ENCODE data around the gene ZNF408. TPM values are rescaled to one million over a fixed set of nuclear protein-coding genes. Genes with fewer than 3 reads are reported as not detected.
A peak's percentile ranks its signal among the peaks of the same experiment; 100 is the strongest.
"Not testable (repeated sequence)": the region's sequence is repeated elsewhere in the genome, so short reads cannot be mapped to it uniquely, and the experiment has no call there.

ZNF408 gene
- 10.0 TPM for polyA plus RNA-seq (2013, experiment 1 of 2; ENCODE audit: insufficient read length)
- 9.0 TPM for polyA plus RNA-seq (2013, experiment 2 of 2; ENCODE audit: insufficient read length)

GRCh38 chr11:46700241-46701077 lies at the start of gene ZNF408, which contains the start of gene ARHGAP1:
Gene ZNF408, plus strand, starts transcription at chr11:46701031. Its CDS starts 17 bp downstream, at chr11:46701048.
Gene ARHGAP1, minus strand, starts transcription at chr11:46700619. Its CDS starts 4,512 bp downstream, at chr11:46696107.
- peak; percentile 99 for DNase-seq

GRCh38 chr11:46655631-46656030 lies 45.2 kb upstream of the ZNF408 start:
- no peak for DNase-seq

DNA sequence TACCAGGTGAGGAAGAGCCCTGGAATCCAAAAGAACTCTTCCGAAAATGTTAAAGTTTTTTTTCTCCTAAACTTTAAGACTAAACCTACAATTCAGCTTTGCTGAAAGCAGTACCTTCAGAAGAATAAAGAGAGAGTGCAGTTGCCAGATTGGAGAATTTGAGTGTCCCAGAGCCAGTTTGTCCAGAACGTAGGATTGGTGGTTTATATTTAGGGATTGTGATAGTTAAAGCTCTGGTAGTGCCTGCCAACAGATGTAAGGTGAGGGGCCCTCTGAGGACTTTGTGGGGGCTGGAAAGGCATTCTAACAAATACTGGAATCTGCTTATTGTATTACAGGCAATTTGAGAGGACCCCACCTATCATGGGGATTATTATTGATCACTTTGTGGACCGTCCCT lies 43.6 kb upstream of the ZNF408 start:
- DNase-seq, result no peak

DNA sequence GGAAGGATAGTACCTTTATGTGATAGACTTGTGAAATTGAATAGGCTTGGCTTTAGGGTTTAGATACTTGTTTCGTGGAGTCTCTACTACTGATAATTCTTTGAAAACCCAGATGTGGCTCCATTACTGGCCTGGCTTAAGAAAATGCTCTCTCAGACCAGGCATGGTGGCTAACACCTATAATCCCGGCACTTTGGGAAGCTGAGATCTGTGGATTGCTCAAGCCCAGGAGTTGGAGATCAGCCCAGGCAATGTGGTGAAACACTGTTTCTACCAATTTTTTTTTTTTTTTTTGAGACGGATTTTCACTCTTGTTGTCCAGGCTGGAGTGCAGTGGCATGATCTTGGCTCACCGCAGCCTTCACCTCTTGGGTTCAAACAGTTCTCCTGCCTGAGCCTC lies 42.6 kb upstream of the ZNF408 start:
- no peak for DNase-seq

DNA sequence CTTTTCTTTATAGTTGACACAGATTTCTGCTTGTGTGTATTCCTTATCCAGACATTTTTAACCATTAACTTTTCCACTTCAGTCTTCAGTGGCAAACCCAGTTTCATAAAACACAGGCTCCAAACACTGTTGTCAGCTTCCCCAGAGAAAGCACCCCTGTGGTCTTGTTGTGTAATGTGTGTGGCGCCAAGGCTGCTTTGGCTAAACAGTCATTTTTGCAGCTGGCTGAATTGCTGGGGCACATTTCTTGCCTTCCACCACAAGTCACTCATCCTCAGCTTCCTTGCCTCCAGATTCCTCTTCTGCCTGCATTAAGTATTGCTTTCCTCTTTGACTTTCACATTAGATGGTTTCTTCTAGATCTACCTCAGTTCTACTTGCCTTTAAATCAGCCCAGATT lies 40.9 kb upstream of the ZNF408 start:
- peak; percentile 50 for DNase-seq

GRCh38 chr11:46661836-46662235 lies 39.0 kb upstream of the ZNF408 start:
- DNase-seq, result no peak

GRCh38 chr11:46662366-46662765 lies 38.5 kb upstream of the ZNF408 start:
- no peak for DNase-seq

DNA sequence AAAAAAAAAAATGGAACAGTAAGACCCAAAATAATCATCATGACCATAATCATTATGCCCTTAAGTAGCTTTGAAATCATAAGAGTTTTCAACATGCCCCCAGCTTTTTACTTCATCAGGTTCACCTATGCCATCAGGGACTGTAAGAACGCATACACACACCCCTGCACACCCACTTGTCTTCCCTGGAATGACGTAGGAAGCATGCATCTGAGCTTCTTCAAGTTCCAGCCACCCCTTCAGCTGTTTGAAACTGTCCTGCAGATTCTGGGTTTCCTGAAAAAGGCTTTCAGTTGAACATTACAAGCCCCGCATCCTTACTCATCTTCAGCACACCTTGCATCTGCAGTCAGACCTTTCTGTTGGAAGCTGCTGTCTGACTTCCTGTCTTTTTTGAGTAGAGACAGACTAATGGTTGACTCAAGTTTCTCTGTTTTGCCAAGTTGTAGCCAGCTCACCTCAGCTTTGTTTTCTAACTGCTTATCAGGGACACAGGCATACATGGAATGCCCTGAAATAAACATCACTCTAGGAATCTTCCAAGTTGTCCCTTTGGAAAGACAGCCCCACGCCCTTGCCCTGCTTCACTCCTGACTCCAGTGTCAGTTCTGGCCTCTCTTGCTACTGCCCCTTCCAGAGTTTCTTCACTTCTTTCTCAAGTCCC lies 37.4 kb upstream of the ZNF408 start:
- DNase-seq, result no peak

GRCh38 chr11:46664612-46665011 lies 36.2 kb upstream of the ZNF408 start:
- no peak for DNase-seq

- DNase-seq, result no peak
These were observed 35.5 kb upstream of the ZNF408 start for GRCh38 chr11:46665356-46665755.

DNA sequence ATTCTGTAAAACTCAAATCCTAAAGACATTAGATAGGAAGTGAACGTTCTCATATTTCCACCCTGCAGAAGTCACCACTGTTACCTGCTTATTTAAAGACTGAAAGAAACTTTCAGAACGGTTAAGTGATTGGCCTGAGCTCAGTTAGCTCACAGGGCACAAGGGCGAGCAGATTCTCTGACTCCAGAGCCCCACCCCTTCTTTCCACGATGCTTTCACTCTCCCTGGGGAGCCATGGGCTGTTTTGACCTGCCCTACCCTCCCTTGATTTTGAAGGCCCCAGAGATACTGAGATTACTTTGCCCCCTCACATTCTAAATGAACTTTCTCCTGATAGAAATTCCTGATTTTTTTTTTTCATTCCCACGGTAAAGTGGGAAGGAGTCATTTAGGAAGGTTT lies 34.3 kb upstream of the ZNF408 start:
- no peak for DNase-seq

DNA sequence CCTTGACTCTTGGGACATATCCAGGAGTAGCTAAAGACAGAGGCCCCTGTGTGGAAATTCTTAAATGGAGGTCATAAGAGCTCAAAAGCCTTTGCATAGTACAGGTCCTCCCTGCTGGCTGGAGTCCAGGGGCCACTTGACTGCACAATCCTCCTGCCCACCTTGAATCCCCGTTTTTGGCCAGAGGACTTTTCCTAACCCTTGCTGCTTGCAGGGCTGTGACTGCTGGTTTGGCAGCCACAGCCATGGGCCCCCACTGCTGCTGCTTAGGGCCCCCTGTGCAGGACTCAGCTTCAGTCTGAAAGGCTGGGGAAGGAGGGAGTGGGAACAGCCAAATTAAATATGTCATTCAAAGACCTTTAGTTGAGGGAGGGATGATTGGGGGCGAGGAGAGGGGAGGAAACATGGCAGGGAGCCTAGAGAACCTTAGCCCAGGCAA lies 33.8 kb upstream of the ZNF408 start:
- no peak for DNase-seq

- DNase-seq, result no peak
These were observed 32.2 kb upstream of the ZNF408 start for GRCh38 chr11:46668480-46669085.

- no peak for DNase-seq
These were observed 31.1 kb upstream of the ZNF408 start for GRCh38 chr11:46669711-46670139.

DNA sequence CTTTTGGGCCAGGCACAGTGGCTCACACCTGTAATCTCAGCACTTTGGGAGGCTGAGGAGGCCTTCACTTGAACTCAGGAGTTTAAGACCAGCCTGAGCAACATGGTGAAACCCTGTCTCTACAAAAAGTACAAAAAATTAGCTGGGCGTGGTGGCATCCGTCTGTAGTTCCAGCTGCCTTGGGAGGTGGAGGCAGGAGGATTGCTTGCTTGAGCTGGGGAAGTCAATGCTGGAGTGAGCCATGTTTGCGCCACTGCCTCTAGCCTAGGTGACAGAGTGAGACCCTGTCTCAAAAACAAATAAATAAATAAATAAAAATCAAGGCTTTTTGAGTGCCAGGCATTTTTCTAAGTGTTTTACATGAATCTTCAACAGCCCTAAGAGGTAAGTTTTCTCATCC lies 30.3 kb upstream of the ZNF408 start:
- not testable (repeated sequence) for DNase-seq

DNA sequence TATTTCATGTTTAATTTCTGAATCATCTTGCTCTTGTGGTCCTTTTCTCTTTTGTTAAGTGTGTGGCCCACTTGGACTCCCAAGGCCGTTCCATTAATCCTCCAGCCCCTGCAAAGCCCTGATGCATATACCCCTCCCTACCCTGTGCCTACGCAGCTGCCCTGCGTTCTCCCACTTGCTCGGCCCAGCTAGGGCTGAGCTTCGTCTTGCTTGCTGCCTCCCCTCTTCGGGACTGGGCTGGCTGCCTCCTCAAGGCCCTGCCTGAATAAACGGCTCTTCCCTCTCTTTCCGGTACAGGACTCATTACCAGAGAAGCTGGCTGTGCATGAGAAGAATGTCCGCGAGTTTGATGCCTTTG lies 28.9 kb upstream of the ZNF408 start:
- no peak for DNase-seq

- DNase-seq, result no peak
These were observed 28.4 kb upstream of the ZNF408 start for GRCh38 chr11:46672381-46672839.

- DNase-seq, result no peak
These were observed 26.9 kb upstream of the ZNF408 start for GRCh38 chr11:46673713-46674462.

- DNase-seq, result no peak
These were observed 26.2 kb upstream of the ZNF408 start for GRCh38 chr11:46674463-46675287.

DNA sequence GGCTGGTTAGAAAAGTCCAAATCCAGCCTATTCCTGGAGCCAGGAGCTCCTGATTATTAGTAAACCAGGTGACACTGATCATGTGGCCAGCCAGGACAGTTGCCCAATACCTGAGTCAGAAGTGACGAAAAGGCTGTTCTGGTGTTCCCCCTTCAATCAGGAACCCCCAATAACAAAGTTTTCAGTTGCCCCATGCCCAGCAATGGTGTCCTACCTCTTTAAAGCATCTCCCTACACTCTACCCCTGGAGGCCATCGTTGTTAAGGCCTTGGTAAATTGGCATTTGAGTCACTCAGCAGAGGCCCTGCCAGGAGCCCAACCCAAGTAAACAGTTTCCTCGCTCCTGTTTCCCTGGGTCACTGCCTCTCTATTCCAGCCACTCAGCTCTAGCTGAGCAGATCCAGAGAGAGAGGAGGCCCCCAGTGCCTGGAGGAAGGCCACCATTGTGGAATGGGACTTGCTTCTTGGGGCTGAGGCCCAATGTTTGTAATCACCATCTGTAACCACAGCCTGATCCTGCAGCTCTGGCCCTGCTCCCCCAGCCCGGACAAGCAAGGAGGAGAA lies 25.5 kb upstream of the ZNF408 start:
- DNase-seq, result peak; percentile 29

GRCh38 chr11:46675949-46676348 lies 24.9 kb upstream of the ZNF408 start:
- DNase-seq, result no peak

Data from fibroblast of skin of scalp (primary cell).